Muscle of arm (tissue), 12 donors: ENCODE measurements around the gene SAP30L. TPM values are rescaled to one million over a fixed set of nuclear protein-coding genes. Genes with fewer than 3 reads are reported as not detected.

Experiments used
- DNase-seq: peaks from one replicate; pipeline ENCODE4 v3.0.0-alpha.2; 2013
- polyA plus RNA-seq, 12 donors: library from polyadenylated mRNA; unstranded; fragments of 120-200 nt; gene quantifications; one replicate each; pipeline ENCODE4 v1.2.1, GENCODE V29; 2013; ENCODE audit not compliant: insufficient read length in 12 of 12

SAP30L gene
- polyA plus RNA-seq, 12 donors: 23.5 to 46.3 (median 30.8) TPM; not detected in 1

- no peak for DNase-seq
These were observed 32.9 kb upstream of the SAP30L start for GRCh38 chr5:154412925-154413324.

GRCh38 chr5:154415114-154415513 is 30.7 kb upstream of the SAP30L start:
- DNase-seq: no peak

GRCh38 chr5:154418344-154418820 is 27.4 kb upstream of the SAP30L start:
- DNase-seq: no peak

GRCh38 chr5:154419236-154419635 is 26.6 kb upstream of the SAP30L start:
- no peak for DNase-seq

- no peak for DNase-seq
These were observed 23.9 kb upstream of the SAP30L start for GRCh38 chr5:154421868-154422267.

GRCh38 chr5:154422298-154422697 is 23.5 kb upstream of the SAP30L start:
- DNase-seq: no peak

- DNase-seq: no peak
These were observed 17.6 kb upstream of the SAP30L start for GRCh38 chr5:154428208-154428607.

GRCh38 chr5:154429341-154429740 is 16.5 kb upstream of the SAP30L start:
- DNase-seq: no peak

GRCh38 chr5:154430466-154430865 is 15.3 kb upstream of the SAP30L start:
- DNase-seq: no peak

- no peak for DNase-seq
These were observed 14.7 kb upstream of the SAP30L start for GRCh38 chr5:154430961-154431630.

GRCh38 chr5:154435226-154435625 is 10.6 kb upstream of the SAP30L start:
- DNase-seq: no peak

GRCh38 chr5:154437281-154437965 is 8.4 kb upstream of the SAP30L start:
- DNase-seq: no peak

GRCh38 chr5:154440540-154440939 is 5.3 kb upstream of the SAP30L start:
- no peak for DNase-seq

- DNase-seq: no peak
These were observed 3.0 kb upstream of the SAP30L start for GRCh38 chr5:154442801-154443200.

GRCh38 chr5:154444556-154445421 is 1.0 kb upstream of the SAP30L start:
- DNase-seq: no peak

GRCh38 chr5:154446195-154447088 is 645 bp downstream of the SAP30L start:
- peak; percentile 69 for DNase-seq

- DNase-seq: no peak
These were observed 1.4 kb downstream of the SAP30L start for GRCh38 chr5:154447089-154447725.

GRCh38 chr5:154449786-154450185 is 4.0 kb downstream of the SAP30L start:
- no peak for DNase-seq

- DNase-seq: no peak
These were observed 6.2 kb downstream of the SAP30L start for GRCh38 chr5:154451957-154452356.

- DNase-seq: no peak
These were observed 9.8 kb downstream of the SAP30L start for GRCh38 chr5:154455585-154455984.

GRCh38 chr5:154456540-154456939 is 10.7 kb downstream of the SAP30L start:
- no peak for DNase-seq
